ENCODE data around the gene SRRM5.
"Not testable (repeated sequence)": the region's sequence is repeated elsewhere in the genome, so short reads cannot be mapped to it uniquely, and the experiment has no call there.

The SRRM5 gene

DNA sequence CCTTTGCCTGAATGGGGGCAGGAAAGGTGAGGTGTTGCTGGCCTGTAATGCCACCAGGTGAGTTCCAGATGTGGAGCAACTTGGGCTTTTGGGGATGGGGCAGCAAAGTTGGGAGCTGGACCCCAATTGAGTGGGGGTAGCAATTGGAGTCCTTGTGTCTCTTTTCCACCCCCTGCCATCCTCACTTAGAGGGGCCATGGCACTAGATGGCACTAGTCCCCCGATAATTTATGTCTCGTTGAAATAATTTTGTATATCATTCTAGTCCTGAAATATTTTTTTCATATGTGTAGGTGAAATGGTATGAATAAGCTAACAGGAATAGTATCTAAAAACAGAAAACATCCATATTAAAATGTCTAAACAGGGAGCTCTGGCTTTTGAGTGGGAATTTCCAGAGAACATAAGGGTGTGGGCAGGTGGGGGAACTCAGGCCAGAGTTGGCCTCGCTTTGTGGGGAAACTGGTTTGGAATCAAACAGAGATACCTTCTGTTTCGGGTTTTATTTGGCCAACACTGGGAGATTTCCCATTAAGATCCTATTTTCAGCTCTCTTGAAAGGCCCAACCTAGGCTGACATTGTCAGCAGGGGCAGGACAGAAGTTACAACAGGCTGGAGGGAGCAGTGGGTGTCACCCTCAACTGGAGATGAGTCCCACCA lies 12.1 kb upstream of the SRRM5 start:
- Histone ChIP-seq H3K79me2 (ENCODE audit: low read length) (peaks cover 43% of the 10 kb centered on the region), H3K27ac (ENCODE audit: low read length) (no peak overlapping the region), H3K27me3 (replicated peaks; ENCODE audit: insufficient read depth, low read length) (no peaks in the 10 kb centered on the region), H3K4me1 (ENCODE audit: low read length) (peaks cover 11% of the 10 kb centered on the region), H2AFZ (ENCODE audit: low read length) (no peak overlapping the region), H3K4me2 (ENCODE audit: low read depth, low read length) (no peak overlapping the region), H3K9me2 (replicated peaks; ENCODE audit: insufficient read depth, low read length) (no peaks in the 10 kb centered on the region), H4K20me1 (ENCODE audit: insufficient read depth, low read length) (no peaks in the 10 kb centered on the region), H3K9me3 (replicated peaks; ENCODE audit: insufficient read depth, low read length) (no peaks in the 10 kb centered on the region), H3K36me3 (replicated peaks; ENCODE audit: insufficient read depth, low read length) (no peaks in the 10 kb centered on the region), H3F3A (ENCODE audit: insufficient read depth, low read length) (peaks cover 7% of the 10 kb centered on the region; the same call in 1 of the 2 replicates), H3K9ac (ENCODE audit: low read length) (no peak overlapping the region), H3K4me3 (ENCODE audit: low read length) (no peak overlapping the region)
- TF ChIP-seq EZH2 (optimal IDR thresholded peaks at IDR 0.05; ENCODE audit: low read depth, low read length) (no peak), EZH2phosphoT487 (IDR thresholded peaks at IDR 0.05; ENCODE audit: low read length) (no peak), CTCF (IDR thresholded peaks at IDR 0.05; ENCODE audit: low read length) (no peak)
- DNase-seq, result no peak

- Histone ChIP-seq H3K4me1 (ENCODE audit: low read length) (peaks cover 11% of the 10 kb centered on the region), H3K79me2 (ENCODE audit: low read length) (peaks cover 37% of the 10 kb centered on the region)
- not testable (repeated sequence) for H3K9ac ChIP-seq (ENCODE audit: low read length); H3K4me3 ChIP-seq (ENCODE audit: low read length); H3F3A ChIP-seq (ENCODE audit: insufficient read depth, low read length); H3K9me2 ChIP-seq (replicated peaks; ENCODE audit: insufficient read depth, low read length); H3K27me3 ChIP-seq (replicated peaks; ENCODE audit: insufficient read depth, low read length); H3K9me3 ChIP-seq (replicated peaks; ENCODE audit: insufficient read depth, low read length); DNase-seq; H3K4me2 ChIP-seq (ENCODE audit: low read depth, low read length); H4K20me1 ChIP-seq (ENCODE audit: insufficient read depth, low read length); H3K27ac ChIP-seq (ENCODE audit: low read length); H3K36me3 ChIP-seq (replicated peaks; ENCODE audit: insufficient read depth, low read length); H2AFZ ChIP-seq (ENCODE audit: low read length)
Observed at GRCh38 chr19:43600326-43600725, 11.6 kb upstream of the SRRM5 start.

DNA sequence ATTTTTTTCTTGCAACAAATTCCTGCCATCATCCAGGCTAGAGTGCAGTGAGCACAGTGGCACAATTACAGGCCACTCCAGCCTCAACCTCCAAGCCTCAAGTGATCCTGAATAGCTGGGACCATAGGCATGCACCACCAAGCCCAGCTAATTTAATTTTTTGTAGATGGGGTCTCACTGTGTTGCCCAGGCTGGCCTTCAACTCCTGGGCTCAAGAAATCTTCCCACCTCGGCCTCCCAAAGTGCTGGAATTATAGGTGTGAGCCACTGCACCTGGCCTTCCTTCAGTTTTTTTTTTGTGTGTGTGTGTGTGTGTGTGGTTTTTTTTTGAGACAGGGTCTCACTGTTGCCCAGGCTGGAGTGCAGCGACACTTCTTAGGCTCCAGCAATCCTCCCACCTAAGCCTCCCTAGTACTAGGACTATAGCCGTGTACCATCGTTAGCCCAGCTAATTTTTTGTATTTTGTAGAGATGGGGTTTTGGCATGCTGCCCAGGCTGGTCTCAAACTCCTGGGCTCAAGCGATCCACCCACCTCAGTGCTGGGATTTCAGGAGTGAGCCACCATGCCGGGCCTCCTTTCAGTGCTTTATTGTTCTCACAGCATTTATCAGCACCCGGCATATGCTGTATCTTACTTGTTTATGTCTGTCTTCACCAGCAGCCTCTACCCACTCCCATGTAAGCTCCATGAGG lies 5.9 kb upstream of the SRRM5 start:
- H3K27ac ChIP-seq (ENCODE audit: low read length), result no peak overlapping the region
- 0 out of 2 replicates have a peak, but pooled peaks cover 2% of the 10 kb centered on the region for H3K79me2 ChIP-seq (ENCODE audit: low read length)
- H3F3A ChIP-seq (ENCODE audit: insufficient read depth, low read length), result no peaks in the 10 kb centered on the region
- H3K9me2 ChIP-seq (replicated peaks; ENCODE audit: insufficient read depth, low read length), result no peaks in the 10 kb centered on the region
- no peaks in the 10 kb centered on the region for H3K9me3 ChIP-seq (replicated peaks; ENCODE audit: insufficient read depth, low read length)
- no peaks in the 10 kb centered on the region for H3K27me3 ChIP-seq (replicated peaks; ENCODE audit: insufficient read depth, low read length)
- no peaks in the 10 kb centered on the region for H3K4me1 ChIP-seq (ENCODE audit: low read length)
- no peak overlapping the region for H2AFZ ChIP-seq (ENCODE audit: low read length)
- H4K20me1 ChIP-seq (ENCODE audit: insufficient read depth, low read length), result no peaks in the 10 kb centered on the region
- DNase-seq, result no peak
- TF ChIP-seq EZH2phosphoT487 (IDR thresholded peaks at IDR 0.05; ENCODE audit: low read length) (no peak), EZH2 (optimal IDR thresholded peaks at IDR 0.05; ENCODE audit: low read depth, low read length) (no peak), CTCF (IDR thresholded peaks at IDR 0.05; ENCODE audit: low read length) (no peak)
- H3K4me2 ChIP-seq (ENCODE audit: low read depth, low read length), result no peak overlapping the region
- H3K36me3 ChIP-seq (replicated peaks; ENCODE audit: insufficient read depth, low read length), result no peaks in the 10 kb centered on the region
- no peak overlapping the region for H3K4me3 ChIP-seq (ENCODE audit: low read length)
- H3K9ac ChIP-seq (ENCODE audit: low read length), result no peak overlapping the region

All from MM.1S (cell line).